Ishikawa (cell line): Measurements from ENCODE around the gene FMNL2.

Source experiments
- CEBPB ChIP-seq: IDR thresholded peaks from 2 replicates; pipeline ENCODE4 v1.6.1; 2012
- EGR1 ChIP-seq: IDR thresholded peaks from 2 replicates; pipeline ENCODE4 v1.6.1; 2012
- EP300 ChIP-seq: IDR thresholded peaks from 2 replicates; pipeline ENCODE4 v1.6.1; 2012; ENCODE audit warnings: borderline replicate concordance
- NFIC ChIP-seq: IDR thresholded peaks from 2 replicates; pipeline ENCODE4 v1.6.1; 2012
- RAD21 ChIP-seq: IDR thresholded peaks from 2 replicates; pipeline ENCODE4 v1.6.1; 2012; ENCODE audit warnings: low read depth
- TAF1 ChIP-seq: IDR thresholded peaks from 2 replicates; pipeline ENCODE4 v1.6.1; 2012; ENCODE audit warnings: low read depth, mild to moderate bottlenecking
- TCF12 ChIP-seq: IDR thresholded peaks from 2 replicates; pipeline ENCODE4 v1.6.1; 2012; ENCODE audit warnings: low read depth
- TEAD4 ChIP-seq: IDR thresholded peaks from 2 replicates; pipeline ENCODE4 v1.6.1; 2012
- YY1 ChIP-seq: IDR thresholded peaks from 2 replicates; pipeline ENCODE4 v1.6.1; 2012; ENCODE audit warnings: low read depth
- TF ChIP-seq, protein P1 (sequence below): IDR thresholded peaks from 2 replicates; pipeline ENCODE4 v1.6.1; 2012
- TF ChIP-seq, protein P2 (sequence below): IDR thresholded peaks from 2 replicates; pipeline ENCODE4 v1.6.1; 2012; ENCODE audit warnings: low read depth, mild to moderate bottlenecking
- TF ChIP-seq, protein P3 (sequence below): IDR thresholded peaks from 2 replicates; pipeline ENCODE4 v1.6.1; 2012

DNA sequence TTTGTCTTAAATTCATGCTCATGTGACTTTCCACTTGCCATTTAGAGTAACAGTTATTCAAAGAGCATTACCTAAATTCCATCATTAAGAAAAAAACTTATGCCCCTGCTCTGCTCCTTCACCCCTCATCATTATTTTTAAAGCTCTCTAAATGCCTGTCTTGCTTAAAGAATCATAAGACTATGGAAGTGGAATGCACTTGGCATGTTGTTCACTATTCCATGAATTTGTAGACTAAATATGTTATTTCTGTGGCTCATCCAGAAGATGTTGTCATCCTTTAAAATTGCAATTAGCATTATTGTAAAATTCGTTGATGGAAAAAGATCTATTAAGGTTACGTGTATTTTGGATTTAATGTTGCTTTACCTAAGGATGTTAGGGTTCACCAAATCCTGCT lies 61.8 kb downstream of the FMNL2 start:
- no peak for TF ChIP-seq EP300
- no peak for TF ChIP-seq TCF12
- no peak for TF ChIP-seq YY1
- no peak for TF ChIP-seq TEAD4
- no peak for TF ChIP-seq CEBPB
- TF ChIP-seq, protein P1, sequence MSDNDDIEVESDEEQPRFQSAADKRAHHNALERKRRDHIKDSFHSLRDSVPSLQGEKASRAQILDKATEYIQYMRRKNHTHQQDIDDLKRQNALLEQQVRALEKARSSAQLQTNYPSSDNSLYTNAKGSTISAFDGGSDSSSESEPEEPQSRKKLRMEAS, result no peak
- no peak for TF ChIP-seq TAF1
- no peak for TF ChIP-seq NFIC
- no peak for TF ChIP-seq RAD21
- TF ChIP-seq, protein P2, sequence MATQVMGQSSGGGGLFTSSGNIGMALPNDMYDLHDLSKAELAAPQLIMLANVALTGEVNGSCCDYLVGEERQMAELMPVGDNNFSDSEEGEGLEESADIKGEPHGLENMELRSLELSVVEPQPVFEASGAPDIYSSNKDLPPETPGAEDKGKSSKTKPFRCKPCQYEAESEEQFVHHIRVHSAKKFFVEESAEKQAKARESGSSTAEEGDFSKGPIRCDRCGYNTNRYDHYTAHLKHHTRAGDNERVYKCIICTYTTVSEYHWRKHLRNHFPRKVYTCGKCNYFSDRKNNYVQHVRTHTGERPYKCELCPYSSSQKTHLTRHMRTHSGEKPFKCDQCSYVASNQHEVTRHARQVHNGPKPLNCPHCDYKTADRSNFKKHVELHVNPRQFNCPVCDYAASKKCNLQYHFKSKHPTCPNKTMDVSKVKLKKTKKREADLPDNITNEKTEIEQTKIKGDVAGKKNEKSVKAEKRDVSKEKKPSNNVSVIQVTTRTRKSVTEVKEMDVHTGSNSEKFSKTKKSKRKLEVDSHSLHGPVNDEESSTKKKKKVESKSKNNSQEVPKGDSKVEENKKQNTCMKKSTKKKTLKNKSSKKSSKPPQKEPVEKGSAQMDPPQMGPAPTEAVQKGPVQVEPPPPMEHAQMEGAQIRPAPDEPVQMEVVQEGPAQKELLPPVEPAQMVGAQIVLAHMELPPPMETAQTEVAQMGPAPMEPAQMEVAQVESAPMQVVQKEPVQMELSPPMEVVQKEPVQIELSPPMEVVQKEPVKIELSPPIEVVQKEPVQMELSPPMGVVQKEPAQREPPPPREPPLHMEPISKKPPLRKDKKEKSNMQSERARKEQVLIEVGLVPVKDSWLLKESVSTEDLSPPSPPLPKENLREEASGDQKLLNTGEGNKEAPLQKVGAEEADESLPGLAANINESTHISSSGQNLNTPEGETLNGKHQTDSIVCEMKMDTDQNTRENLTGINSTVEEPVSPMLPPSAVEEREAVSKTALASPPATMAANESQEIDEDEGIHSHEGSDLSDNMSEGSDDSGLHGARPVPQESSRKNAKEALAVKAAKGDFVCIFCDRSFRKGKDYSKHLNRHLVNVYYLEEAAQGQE, result no peak
- TF ChIP-seq, protein P3, sequence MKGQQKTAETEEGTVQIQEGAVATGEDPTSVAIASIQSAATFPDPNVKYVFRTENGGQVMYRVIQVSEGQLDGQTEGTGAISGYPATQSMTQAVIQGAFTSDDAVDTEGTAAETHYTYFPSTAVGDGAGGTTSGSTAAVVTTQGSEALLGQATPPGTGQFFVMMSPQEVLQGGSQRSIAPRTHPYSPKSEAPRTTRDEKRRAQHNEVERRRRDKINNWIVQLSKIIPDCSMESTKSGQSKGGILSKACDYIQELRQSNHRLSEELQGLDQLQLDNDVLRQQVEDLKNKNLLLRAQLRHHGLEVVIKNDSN, result no peak
- no peak for TF ChIP-seq EGR1
